Activated T-cell treated with anti-CD3 and anti-CD28 coated beads, Interleukin-2, amount 50 U/mL, for 72 hours (primary cell): ENCODE data around the gene SNTB2. TPM values are rescaled to one million over a fixed set of nuclear protein-coding genes. Genes with fewer than 3 reads are reported as not detected.
A peak's percentile ranks its signal among the peaks of the same experiment; 100 is the strongest.

Source experiments
- ATAC-seq, 2 donors: fragments of 150-1000 bp; cut with Tn5 transposase; replicated peaks in 1 of 2; 2 replicates each; pipeline ENCODE4 v1.10.0; 2021; ENCODE audit warnings: moderate library complexity in 2 of 2, mild to moderate bottlenecking in 1 of 2
- DNase-seq, 2 donors: peaks; one replicate each; pipeline ENCODE4 v3.0.0; 2021 to 2022; ENCODE audit warnings: mixed read lengths in 1 of 2
- H3K27ac Mint-ChIP-seq: one replicate; pipeline ENCODE4 v1.8.0; 2022; ENCODE audit warnings: mild to moderate bottlenecking, moderate library complexity, mixed read lengths
- H3K27me3 Mint-ChIP-seq: one replicate; pipeline ENCODE4 v1.8.0; 2022; ENCODE audit warnings: low read depth, mixed read lengths
- H3K36me3 Mint-ChIP-seq, 2 donors: one replicate each; pipeline ENCODE4 v1.8.0; 2022; ENCODE audit warnings: mixed read lengths in 2 of 2, mild to moderate bottlenecking in 1 of 2; ENCODE audit not compliant: insufficient read depth in 2 of 2
- H3K4me1 Mint-ChIP-seq: one replicate; pipeline ENCODE4 v1.8.0; 2022; ENCODE audit warnings: low read depth, mixed read lengths
- H3K4me3 Mint-ChIP-seq, 2 donors: one replicate each; pipeline ENCODE4 v1.8.0; 2022; ENCODE audit warnings: mild to moderate bottlenecking in 2 of 2, mixed read lengths in 2 of 2, moderate library complexity in 2 of 2
- H3K9me3 Mint-ChIP-seq, 2 donors: one replicate each; pipeline ENCODE4 v1.8.0; 2022; ENCODE audit warnings: mixed read lengths in 2 of 2
- total RNA-seq, 2 donors: library from RNA; stranded (reverse); gene quantifications; one replicate each; pipeline ENCODE4 v1.2.3, GENCODE V29; 2022

The SNTB2 gene
- total RNA-seq, 2 donors from 2014 or later = 21.1 to 21.9 TPM

GRCh38 chr16:69166946-69167930 is 19.7 kb upstream of the SNTB2 start:
- DNase-seq = no peak
- H3K4me1 Mint-ChIP-seq = peaks cover 41% of the 10 kb centered on the region
- peak overlapping the region; percentile 72 to 79 for H3K4me3 Mint-ChIP-seq
- ATAC-seq = no peak
- H3K36me3 Mint-ChIP-seq = peaks cover 11 to 37% of the 10 kb centered on the region in 2 donors
- peak overlapping the region; percentile 92 for H3K27ac Mint-ChIP-seq
- no peaks in the 10 kb centered on the region for H3K27me3 Mint-ChIP-seq
- H3K9me3 Mint-ChIP-seq = no peaks in the 10 kb centered on the region

- no peaks in the 10 kb centered on the region for H3K27me3 Mint-ChIP-seq
- H3K9me3 Mint-ChIP-seq = no peaks in the 10 kb centered on the region
- peaks cover 45% of the 10 kb centered on the region for H3K4me1 Mint-ChIP-seq
- DNase-seq (no peak), ATAC-seq (no peak)
- H3K36me3 Mint-ChIP-seq = peaks cover 9 to 29% of the 10 kb centered on the region in 2 donors
- H3K4me3 Mint-ChIP-seq = no peak overlapping the region
- H3K27ac Mint-ChIP-seq = no peak overlapping the region
These were observed 17.9 kb upstream of the SNTB2 start for GRCh38 chr16:69169051-69169450.

- DNase-seq (no peak), ATAC-seq (no peak)
- H3K9me3 Mint-ChIP-seq = no peaks in the 10 kb centered on the region
- peaks cover 40% of the 10 kb centered on the region for H3K4me1 Mint-ChIP-seq
- H3K36me3 Mint-ChIP-seq = peaks cover 9 to 28% of the 10 kb centered on the region in 2 donors
- no peaks in the 10 kb centered on the region for H3K27me3 Mint-ChIP-seq
- H3K27ac Mint-ChIP-seq = peak overlapping the region; percentile 27
- no peak overlapping the region for H3K4me3 Mint-ChIP-seq
These were observed 17.2 kb upstream of the SNTB2 start for GRCh38 chr16:69169607-69170352.

- no peaks in the 10 kb centered on the region for H3K27me3 Mint-ChIP-seq
- H3K27ac Mint-ChIP-seq = no peak overlapping the region
- DNase-seq (no peak), ATAC-seq (no peak)
- H3K4me3 Mint-ChIP-seq = no peak overlapping the region
- peaks cover 4 to 25% of the 10 kb centered on the region in 2 donors for H3K36me3 Mint-ChIP-seq
- H3K4me1 Mint-ChIP-seq = peaks cover 23% of the 10 kb centered on the region
- no peaks in the 10 kb centered on the region for H3K9me3 Mint-ChIP-seq
These were observed 15.5 kb upstream of the SNTB2 start for GRCh38 chr16:69171325-69172084.

- no peaks in the 10 kb centered on the region for H3K9me3 Mint-ChIP-seq
- H3K4me1 Mint-ChIP-seq = peaks cover 12% of the 10 kb centered on the region
- no peaks in the 10 kb centered on the region for H3K27me3 Mint-ChIP-seq
- ATAC-seq (no peak), DNase-seq (no peak)
- H3K4me3 Mint-ChIP-seq = no peak overlapping the region
- no peak overlapping the region for H3K27ac Mint-ChIP-seq
- peaks cover 0 to 1% of the 10 kb centered on the region in 2 donors for H3K36me3 Mint-ChIP-seq
These were observed 10.7 kb upstream of the SNTB2 start for GRCh38 chr16:69176033-69176800.

- no peaks in the 10 kb centered on the region for H3K27me3 Mint-ChIP-seq
- no peaks in the 10 kb centered on the region for H3K9me3 Mint-ChIP-seq
- H3K27ac Mint-ChIP-seq = peak overlapping the region; percentile 31
- H3K4me3 Mint-ChIP-seq = no peak overlapping the region
- DNase-seq (no peak), ATAC-seq (no peak)
- H3K36me3 Mint-ChIP-seq = no peaks in the 10 kb centered on the region
- peaks cover 15% of the 10 kb centered on the region for H3K4me1 Mint-ChIP-seq
These were observed 7.5 kb upstream of the SNTB2 start for GRCh38 chr16:69179328-69180010.

GRCh38 chr16:69180011-69180338 is 7.0 kb upstream of the SNTB2 start:
- no peaks in the 10 kb centered on the region for H3K36me3 Mint-ChIP-seq
- H3K4me1 Mint-ChIP-seq = peaks cover 20% of the 10 kb centered on the region
- ATAC-seq (no peak), DNase-seq (no peak)
- H3K27me3 Mint-ChIP-seq = no peaks in the 10 kb centered on the region
- H3K4me3 Mint-ChIP-seq = no peak overlapping the region
- H3K27ac Mint-ChIP-seq = no peak overlapping the region
- peaks cover 0 to 2% of the 10 kb centered on the region in 2 donors for H3K9me3 Mint-ChIP-seq

GRCh38 chr16:69182730-69183416 is 4.1 kb upstream of the SNTB2 start:
- Mint-ChIP-seq H3K27ac (no peak overlapping the region), H3K36me3 (no peaks in the 10 kb centered on the region), H3K4me1 (peaks cover 39% of the 10 kb centered on the region), H3K4me3 (no peak overlapping the region), H3K9me3 (peaks cover 0 to 2% of the 10 kb centered on the region in 2 donors), H3K27me3 (no peaks in the 10 kb centered on the region)
- ATAC-seq = no peak
- DNase-seq = no peak

- H3K36me3 Mint-ChIP-seq = peaks cover 0 to 4% of the 10 kb centered on the region in 2 donors
- ATAC-seq (peak; percentile 44 to 61), DNase-seq (peak; percentile 63 to 66)
- H3K9me3 Mint-ChIP-seq = peaks cover 0 to 2% of the 10 kb centered on the region in 2 donors
- H3K27me3 Mint-ChIP-seq = no peaks in the 10 kb centered on the region
- H3K4me3 Mint-ChIP-seq = peak overlapping the region; percentile 89
- no peak overlapping the region for H3K27ac Mint-ChIP-seq
- H3K4me1 Mint-ChIP-seq = peaks cover 59% of the 10 kb centered on the region
These were observed 677 bp downstream of the SNTB2 start for GRCh38 chr16:69187446-69188235.

- Mint-ChIP-seq H3K36me3 (peaks cover 0 to 4% of the 10 kb centered on the region in 2 donors), H3K4me3 (peak overlapping the region; percentile 89), H3K9me3 (peaks cover 0 to 2% of the 10 kb centered on the region in 2 donors), H3K27me3 (no peaks in the 10 kb centered on the region), H3K4me1 (peaks cover 59% of the 10 kb centered on the region), H3K27ac (peak overlapping the region; percentile 50)
- DNase-seq (peak; percentile 15 to 22), ATAC-seq (no peak)
These were observed 1.2 kb downstream of the SNTB2 start for GRCh38 chr16:69188236-69188549.

- H3K9me3 Mint-ChIP-seq = peaks cover 0 to 2% of the 10 kb centered on the region in 2 donors
- H3K4me3 Mint-ChIP-seq = peak overlapping the region; percentile 89
- peaks cover 56% of the 10 kb centered on the region for H3K4me1 Mint-ChIP-seq
- H3K27ac Mint-ChIP-seq = peak overlapping the region; percentile 50
- DNase-seq = no peak
- no peaks in the 10 kb centered on the region for H3K27me3 Mint-ChIP-seq
- H3K36me3 Mint-ChIP-seq = peaks cover 0 to 4% of the 10 kb centered on the region in 2 donors
- ATAC-seq = no peak
These were observed 1.8 kb downstream of the SNTB2 start for GRCh38 chr16:69188716-69189115.
